ENCODE data around the gene LRRK2. TPM values are rescaled to one million over a fixed set of nuclear protein-coding genes. Genes with fewer than 3 reads are reported as not detected.

LRRK2 gene
- total RNA-seq, 2 experiments from 2014 or later: 0.76 TPM; not detected in 1

- Mint-ChIP-seq H3K9me3 (no peaks in the 10 kb centered on the region), H3K27me3 (no peaks in the 10 kb centered on the region), H3K27ac (no peak overlapping the region), H3K36me3 (ENCODE audit: low read depth) (no peaks in the 10 kb centered on the region), H3K4me1 (ENCODE audit: low read depth) (no peaks in the 10 kb centered on the region), H3K4me3 (no peak overlapping the region)
- intact Hi-C loops (cut with micrococcal nuclease): no loop called here
- TF ChIP-seq CTCF (IDR thresholded peaks at IDR 0.05): no peak
- no peak for DNase-seq
- POLR2A ChIA-PET: no interaction called here
- CTCF ChIA-PET: no interaction called here
- no peak for ATAC-seq
Observed at GRCh38 chr12:40393026-40393425, 168.2 kb downstream of the LRRK2 start.

GRCh38 chr12:40399656-40400055 lies 174.9 kb downstream of the LRRK2 start:
- ChIA-PET CTCF (no interaction called here), POLR2A (no interaction called here)
- intact Hi-C loops (cut with micrococcal nuclease): no loop called here
- Mint-ChIP-seq H3K9me3 (no peaks in the 10 kb centered on the region), H3K27ac (no peak overlapping the region), H3K36me3 (ENCODE audit: low read depth) (no peaks in the 10 kb centered on the region), H3K27me3 (no peaks in the 10 kb centered on the region), H3K4me1 (ENCODE audit: low read depth) (no peaks in the 10 kb centered on the region), H3K4me3 (no peak overlapping the region)
- TF ChIP-seq CTCF (IDR thresholded peaks at IDR 0.05): no peak
- no peak for DNase-seq
- no peak for ATAC-seq

- intact Hi-C loops (cut with micrococcal nuclease): no loop called here
- no peak overlapping the region for H3K27ac Mint-ChIP-seq
- no peaks in the 10 kb centered on the region for H3K36me3 Mint-ChIP-seq (ENCODE audit: low read depth)
- no peak for DNase-seq
- H3K4me3 Mint-ChIP-seq: no peak overlapping the region
- CTCF ChIA-PET: no interaction called here
- H3K27me3 Mint-ChIP-seq: no peaks in the 10 kb centered on the region
- POLR2A ChIA-PET: no interaction called here
- no peaks in the 10 kb centered on the region for H3K9me3 Mint-ChIP-seq
- ATAC-seq: no peak
- no peaks in the 10 kb centered on the region for H3K4me1 Mint-ChIP-seq (ENCODE audit: low read depth)
- no peak for TF ChIP-seq CTCF (IDR thresholded peaks at IDR 0.05)
Observed at GRCh38 chr12:40405419-40405818, 180.6 kb downstream of the LRRK2 start.

Other genes starting within 250 kb of the LRRK2 start
- 1 to 10 TPM; 9.0 to 9.3 TPM for gene SLC2A13, start 118.9 kb upstream of the LRRK2 start, total RNA-seq

Data from activated CD8-positive, alpha-beta T cell treated with anti-CD3 and anti-CD28 coated beads for 36 hours (primary cell).